Measurements from ENCODE around the gene PPIP5K1. TPM values are rescaled to one million over a fixed set of nuclear protein-coding genes. Genes with fewer than 3 reads are reported as not detected.

Gene PPIP5K1
- total and polyA plus RNA-seq, 8 donors = 4.0 to 160 (median 49.2) TPM

DNA sequence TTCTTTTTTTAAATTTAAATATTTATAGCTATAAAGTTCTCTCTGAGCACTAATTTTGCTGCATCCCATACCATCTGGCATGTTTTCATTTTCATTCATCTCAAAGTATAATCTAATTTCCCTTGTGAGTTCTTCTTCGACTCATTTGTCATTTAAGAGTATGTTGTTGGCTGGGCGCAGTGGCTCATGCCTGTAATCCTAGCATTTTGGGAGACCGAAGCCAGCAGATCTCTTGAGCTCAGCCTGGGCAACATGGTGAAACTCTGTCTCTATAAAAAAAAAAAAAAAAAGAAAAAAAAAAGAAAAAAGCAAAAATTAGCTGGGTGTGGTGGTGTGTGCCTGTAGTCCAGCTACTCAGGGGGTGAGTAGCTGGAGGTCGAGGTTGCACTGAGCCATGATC lies 37.8 kb downstream of the PPIP5K1 start:
- Histone ChIP-seq H3K36me3 (peaks cover 10 to 63% (median 56%) of the 10 kb centered on the region in 4 donors), H3K27ac (no peak overlapping the region), H3K9me3 (peaks cover 0 to 5% (median 2%) of the 10 kb centered on the region in 4 donors), H3K27me3 (no peaks in the 10 kb centered on the region), H3K4me1 (no peaks in the 10 kb centered on the region), H3K4me3 (no peak overlapping the region)
- no peak for DNase-seq
- WGBS, 5 donors = 94 to 99% (median 97%) methylated on average over 4 of the region's 4 CpGs
- TF ChIP-seq CTCF (IDR thresholded peaks at IDR 0.05) = no peak
- TF ChIP-seq EP300 (IDR thresholded peaks at IDR 0.05) = no peak
- no peak for TF ChIP-seq POLR2A (IDR thresholded peaks at IDR 0.05)
- no peak for TF ChIP-seq POLR2AphosphoS5 (IDR thresholded peaks at IDR 0.05)
- intact Hi-C loops (cut with DNase I; ENCODE audit: low total_unique reads) = no loop called here

DNA sequence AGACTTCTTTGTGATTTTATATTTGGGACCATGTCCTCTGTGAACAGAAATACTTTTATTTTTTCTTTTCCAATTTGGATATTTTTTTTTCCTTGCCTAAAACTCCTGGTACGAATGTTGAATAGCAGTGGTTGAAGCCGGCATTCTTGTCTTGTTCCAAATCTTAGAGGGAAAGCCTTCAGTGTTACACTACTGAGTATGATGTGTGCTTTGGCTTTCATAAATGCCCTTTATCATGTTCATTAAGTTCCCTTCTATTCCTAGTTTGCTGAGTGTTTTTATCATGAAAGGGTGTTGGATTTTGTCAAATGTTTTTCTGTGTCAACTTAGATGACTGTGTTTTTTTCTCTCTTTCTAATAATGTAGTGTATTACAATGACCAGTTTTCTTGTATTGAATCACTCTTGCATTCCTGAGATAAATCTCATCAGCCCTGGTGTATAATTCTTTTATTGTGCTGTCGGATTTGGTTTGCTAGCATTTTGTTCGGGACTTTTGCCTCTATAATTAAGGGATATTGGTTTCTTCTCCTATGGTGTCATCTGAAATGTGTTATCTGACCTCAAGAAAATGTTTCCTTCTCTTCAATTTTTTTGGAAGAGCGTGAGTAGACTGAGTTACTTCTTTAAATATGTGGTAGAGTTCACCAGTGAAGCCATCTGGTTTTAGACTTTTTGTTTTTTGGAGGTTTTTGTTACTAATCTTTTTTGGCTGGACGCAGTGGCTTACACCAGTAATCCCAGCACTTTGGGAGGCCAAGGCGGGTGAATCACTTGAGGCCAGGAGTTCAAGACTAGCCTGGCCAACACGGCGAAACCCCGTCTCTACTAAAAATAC lies 39.3 kb downstream of the PPIP5K1 start:
- Histone ChIP-seq H3K36me3 (peaks cover 5 to 48% (median 43%) of the 10 kb centered on the region in 4 donors), H3K27ac (no peak overlapping the region), H3K4me3 (no peak overlapping the region), H3K27me3 (no peaks in the 10 kb centered on the region), H3K9me3 (peaks cover 0 to 6% (median 3%) of the 10 kb centered on the region in 4 donors), H3K4me1 (no peaks in the 10 kb centered on the region)
- WGBS, 5 donors = 71 to 74% (median 72%) methylated on average over 10 of the region's 10 CpGs
- TF ChIP-seq CTCF (IDR thresholded peaks at IDR 0.05) = no peak
- TF ChIP-seq EP300 (IDR thresholded peaks at IDR 0.05) = no peak
- no peak for TF ChIP-seq POLR2AphosphoS5 (IDR thresholded peaks at IDR 0.05)
- no peak for TF ChIP-seq POLR2A (IDR thresholded peaks at IDR 0.05)
- no peak for DNase-seq
- intact Hi-C loops (cut with DNase I; ENCODE audit: low total_unique reads) = no loop called here

GRCh38 chr15:43547539-43547938 lies 42.5 kb downstream of the PPIP5K1 start:
- DNase-seq = no peak
- intact Hi-C loops (cut with DNase I; ENCODE audit: low total_unique reads) = no loop called here
- Histone ChIP-seq H3K36me3 (peaks cover 5 to 32% (median 26%) of the 10 kb centered on the region in 4 donors), H3K4me3 (no peak overlapping the region), H3K4me1 (no peaks in the 10 kb centered on the region), H3K9me3 (peaks cover 0 to 6% (median 3%) of the 10 kb centered on the region in 4 donors), H3K27ac (no peak overlapping the region), H3K27me3 (no peaks in the 10 kb centered on the region)
- 97 to 100% (median 99%) methylated on average over 2 of the region's 2 CpGs for WGBS, 5 donors
- TF ChIP-seq EP300 (IDR thresholded peaks at IDR 0.05) = no peak
- TF ChIP-seq POLR2A (IDR thresholded peaks at IDR 0.05) = no peak
- no peak for TF ChIP-seq CTCF (IDR thresholded peaks at IDR 0.05)

GRCh38 chr15:43545426-43545825 lies 44.6 kb downstream of the PPIP5K1 start:
- Histone ChIP-seq H3K4me1 (no peaks in the 10 kb centered on the region), H3K27me3 (no peaks in the 10 kb centered on the region), H3K36me3 (peaks cover 5 to 25% (median 21%) of the 10 kb centered on the region in 4 donors), H3K27ac (no peak overlapping the region), H3K4me3 (no peak overlapping the region), H3K9me3 (peaks cover 0 to 6% (median 3%) of the 10 kb centered on the region in 4 donors)
- DNase-seq = no peak
- TF ChIP-seq CTCF (IDR thresholded peaks at IDR 0.05) = no peak
- TF ChIP-seq POLR2A (IDR thresholded peaks at IDR 0.05) = no peak
- TF ChIP-seq EP300 (IDR thresholded peaks at IDR 0.05) = no peak
- no peak for TF ChIP-seq POLR2AphosphoS5 (IDR thresholded peaks at IDR 0.05)
- intact Hi-C loops (cut with DNase I; ENCODE audit: low total_unique reads) = no loop called here
- 86 to 100% (median 91%) methylated on average over 1 of the region's 1 CpG for WGBS, 5 donors
